HepG2 (cell line): ENCODE results near the gene AANAT. TPM values are rescaled to one million over a fixed set of nuclear protein-coding genes. Genes with fewer than 3 reads are reported as not detected.

Experiments
- ARID5B ChIP-seq: IDR thresholded peaks from 2 replicates; pipeline ENCODE4 v1.4.0; 2020; ENCODE audit warnings: mild to moderate bottlenecking, missing genetic modification reagents
- ASH2L ChIP-seq: fragments of 300-600, 200-600 bp; sonication (generic); IDR thresholded peaks from 2 replicates; pipeline ENCODE4 v1.7.0; 2017; ENCODE audit warnings: low read depth, mild to moderate bottlenecking, moderate library complexity, mixed read lengths, low read length; ENCODE audit not compliant: insufficient read length
- FOXK1 ChIP-seq: sonication (generic); formaldehyde crosslinking; IDR thresholded peaks from 2 replicates; pipeline ENCODE4 v1.4.0; 2020; ENCODE audit warnings: low read depth, missing genetic modification reagents, borderline replicate concordance
- HBP1 ChIP-seq: IDR thresholded peaks from 2 replicates; pipeline ENCODE4 v1.6.1; 2016; ENCODE audit warnings: low read depth, control low read depth
- MTA1 ChIP-seq: sonication (generic); formaldehyde crosslinking; IDR thresholded peaks from 2 replicates; pipeline ENCODE4 v1.4.0; 2020; ENCODE audit warnings: missing genetic modification reagents, mild to moderate bottlenecking, borderline replicate concordance
- NBN ChIP-seq: fragments of 450-650 bp; conservative IDR thresholded peaks from 2 replicates; pipeline ENCODE4 v1.6.1; 2017
- NFKB2 ChIP-seq: sonication (generic); formaldehyde crosslinking; IDR thresholded peaks from 2 replicates; pipeline ENCODE4 v1.4.0; 2020; ENCODE audit warnings: missing genetic modification reagents, borderline replicate concordance
- PAWR ChIP-seq: sonication (generic); formaldehyde crosslinking; IDR thresholded peaks from 2 replicates; pipeline ENCODE4 v1.4.0; 2020; ENCODE audit warnings: missing genetic modification reagents, mild to moderate bottlenecking, borderline replicate concordance
- POGK ChIP-seq: sonication (generic); formaldehyde crosslinking; conservative IDR thresholded peaks from 2 replicates; pipeline ENCODE4 v1.8.0; 2022; ENCODE audit warnings: mild to moderate bottlenecking, moderate library complexity, missing genetic modification reagents
- TAF15 ChIP-seq: fragments of 200-400 bp; formaldehyde crosslinking; IDR thresholded peaks from one replicate; pipeline ENCODE4 v1.6.1; 2018; ENCODE audit warnings: mild to moderate bottlenecking, low read depth, low read length; ENCODE audit not compliant: poor library complexity, severe bottlenecking
- TBX3 ChIP-seq: fragments of 450-650 bp; IDR thresholded peaks from 2 replicates; pipeline ENCODE4 v1.6.1; 2017; ENCODE audit warnings: antibody characterized with exemption, mild to moderate bottlenecking, inconsistent platforms, borderline replicate concordance
- TRIM24 ChIP-seq: sonication (generic); formaldehyde crosslinking; IDR thresholded peaks from 2 replicates; pipeline ENCODE4 v1.8.0; 2022; ENCODE audit warnings: mild to moderate bottlenecking, missing genetic modification reagents
- ZFP90 ChIP-seq: sonication (generic); formaldehyde crosslinking; IDR thresholded peaks from 2 replicates; pipeline ENCODE4 v1.8.0; 2022; ENCODE audit warnings: missing genetic modification reagents, mild to moderate bottlenecking, inconsistent platforms, borderline replicate concordance
- ZNF256 ChIP-seq: sonication (generic); formaldehyde crosslinking; conservative IDR thresholded peaks from 2 replicates; pipeline ENCODE4 v1.4.0; 2020; ENCODE audit warnings: missing genetic modification reagents
- ZNF296 ChIP-seq: sonication (generic); formaldehyde crosslinking; conservative IDR thresholded peaks from 2 replicates; pipeline ENCODE4 v1.5.0; 2020; ENCODE audit warnings: mild to moderate bottlenecking, missing genetic modification reagents
- ZNF317 ChIP-seq: sonication (generic); formaldehyde crosslinking; IDR thresholded peaks from 2 replicates; pipeline ENCODE4 v1.5.0; 2020; ENCODE audit warnings: mild to moderate bottlenecking, missing genetic modification reagents
- ZNF431 ChIP-seq: sonication (generic); formaldehyde crosslinking; IDR thresholded peaks from 2 replicates; pipeline ENCODE4 v1.9.0; 2022; ENCODE audit warnings: missing genetic modification reagents, low read depth, mild to moderate bottlenecking, borderline replicate concordance
- ZNF441 ChIP-seq: sonication (generic); formaldehyde crosslinking; IDR thresholded peaks from 2 replicates; pipeline ENCODE4 v1.7.0; 2021; ENCODE audit warnings: missing genetic modification reagents, borderline replicate concordance
- ZNF446 ChIP-seq: sonication (generic); formaldehyde crosslinking; IDR thresholded peaks from 2 replicates; pipeline ENCODE4 v1.5.0; 2020; ENCODE audit warnings: mild to moderate bottlenecking, missing genetic modification reagents
- ZNF543 ChIP-seq: sonication (generic); formaldehyde crosslinking; IDR thresholded peaks from 2 replicates; pipeline ENCODE4 v1.4.0; 2020; ENCODE audit warnings: mild to moderate bottlenecking, missing genetic modification reagents
- ZNF652 ChIP-seq: IDR thresholded peaks from 2 replicates; pipeline ENCODE4 v1.6.1; 2016; ENCODE audit warnings: low read depth, borderline replicate concordance
- ZSCAN25 ChIP-seq: sonication (generic); formaldehyde crosslinking; IDR thresholded peaks from 2 replicates; pipeline ENCODE4 v1.8.0; 2022; ENCODE audit warnings: mild to moderate bottlenecking, missing genetic modification reagents
- polyA plus RNA-seq, 8 experiments: library from polyadenylated mRNA; depleted of rRNA in 3 of 8; stranded (reverse) in 7 of 8; unstranded in 1 of 8; fragments of >200 nt; fragmentation: Illumina TruSeq in 4 of 8; extraction: Trizol in 4 of 8; gene quantifications; 2 replicates each; pipeline versions ENCODE4 v1.2.1 to v1.2.3, GENCODE V29; 2011 to 2016; ENCODE audit warnings: low read depth in 4 of 8, missing spikeins in 1 of 8, mixed read lengths in 1 of 8; ENCODE audit not compliant: insufficient read depth in 1 of 8
- total RNA-seq, 5 experiments: library from RNA; depleted of rRNA; stranded (reverse); fragments of >200 nt; fragmentation: Illumina TruSeq; extraction: Trizol; gene quantifications; 2 replicates each; pipeline ENCODE4 v1.2.3, GENCODE V29; 2016; ENCODE audit warnings: low read depth in 1 of 5

Gene AANAT
- total and polyA plus RNA-seq, 2 of the 13 experiments (the other 11 are each of a cell fraction or from before 2014, with no cell fraction given): 0.07 TPM; not detected in 1

- TF ChIP-seq PAWR (CRISPR knock-in tag): no peak
- no peak for TF ChIP-seq TBX3
- 0 out of 2 replicates have a peak, but pooled peaks have one; percentile 38 for TF ChIP-seq ZNF446 (CRISPR knock-in tag)
- peak; percentile 65; the same call in 1 of the 2 replicates for TF ChIP-seq ZNF441 (CRISPR knock-in tag)
- peak; percentile 49 for TF ChIP-seq ARID5B (CRISPR knock-in tag)
- no peak for TF ChIP-seq NBN
- TF ChIP-seq FOXK1 (CRISPR knock-in tag): peak; percentile 13; the same call in 1 of the 2 replicates
- TF ChIP-seq NFKB2: peak; percentile 87; the same call in 1 of the 2 replicates
- no peak for TF ChIP-seq ZNF256 (CRISPR knock-in tag)
- no peak for TF ChIP-seq ZNF296 (CRISPR knock-in tag)
- no peak for TF ChIP-seq ZNF543 (CRISPR knock-in tag)
- TF ChIP-seq HBP1: no peak
- peak; percentile 95 for TF ChIP-seq ZSCAN25 (CRISPR knock-in tag)
- peak; percentile 47 for TF ChIP-seq ASH2L
- no peak for TF ChIP-seq ZNF317 (CRISPR knock-in tag)
- TF ChIP-seq TRIM24: no peak
- no peak for TF ChIP-seq ZFP90
- peak; percentile 32; the same call in 1 of the 2 replicates for TF ChIP-seq ZNF652 (CRISPR knock-in tag)
- no peak for TF ChIP-seq ZNF431 (CRISPR knock-in tag)
- TF ChIP-seq MTA1 (CRISPR knock-in tag): no peak
- TF ChIP-seq TAF15: no peak
- TF ChIP-seq POGK (CRISPR knock-in tag): peak; percentile 55; the same call in 1 of the 2 replicates
Measured at GRCh38 chr17:76506408-76507345, 39.3 kb downstream of the AANAT start (continued).
